ENCODE measurements around the gene P3H2.
"Not testable (repeated sequence)": the region's sequence is repeated elsewhere in the genome, so short reads cannot be mapped to it uniquely, and the experiment has no call there.

Gene P3H2, protein sequence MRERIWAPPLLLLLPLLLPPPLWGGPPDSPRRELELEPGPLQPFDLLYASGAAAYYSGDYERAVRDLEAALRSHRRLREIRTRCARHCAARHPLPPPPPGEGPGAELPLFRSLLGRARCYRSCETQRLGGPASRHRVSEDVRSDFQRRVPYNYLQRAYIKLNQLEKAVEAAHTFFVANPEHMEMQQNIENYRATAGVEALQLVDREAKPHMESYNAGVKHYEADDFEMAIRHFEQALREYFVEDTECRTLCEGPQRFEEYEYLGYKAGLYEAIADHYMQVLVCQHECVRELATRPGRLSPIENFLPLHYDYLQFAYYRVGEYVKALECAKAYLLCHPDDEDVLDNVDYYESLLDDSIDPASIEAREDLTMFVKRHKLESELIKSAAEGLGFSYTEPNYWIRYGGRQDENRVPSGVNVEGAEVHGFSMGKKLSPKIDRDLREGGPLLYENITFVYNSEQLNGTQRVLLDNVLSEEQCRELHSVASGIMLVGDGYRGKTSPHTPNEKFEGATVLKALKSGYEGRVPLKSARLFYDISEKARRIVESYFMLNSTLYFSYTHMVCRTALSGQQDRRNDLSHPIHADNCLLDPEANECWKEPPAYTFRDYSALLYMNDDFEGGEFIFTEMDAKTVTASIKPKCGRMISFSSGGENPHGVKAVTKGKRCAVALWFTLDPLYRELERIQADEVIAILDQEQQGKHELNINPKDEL
- total RNA-seq = 0 to 0.91 (median 0.13) reads per million in 4 experiments

DNA sequence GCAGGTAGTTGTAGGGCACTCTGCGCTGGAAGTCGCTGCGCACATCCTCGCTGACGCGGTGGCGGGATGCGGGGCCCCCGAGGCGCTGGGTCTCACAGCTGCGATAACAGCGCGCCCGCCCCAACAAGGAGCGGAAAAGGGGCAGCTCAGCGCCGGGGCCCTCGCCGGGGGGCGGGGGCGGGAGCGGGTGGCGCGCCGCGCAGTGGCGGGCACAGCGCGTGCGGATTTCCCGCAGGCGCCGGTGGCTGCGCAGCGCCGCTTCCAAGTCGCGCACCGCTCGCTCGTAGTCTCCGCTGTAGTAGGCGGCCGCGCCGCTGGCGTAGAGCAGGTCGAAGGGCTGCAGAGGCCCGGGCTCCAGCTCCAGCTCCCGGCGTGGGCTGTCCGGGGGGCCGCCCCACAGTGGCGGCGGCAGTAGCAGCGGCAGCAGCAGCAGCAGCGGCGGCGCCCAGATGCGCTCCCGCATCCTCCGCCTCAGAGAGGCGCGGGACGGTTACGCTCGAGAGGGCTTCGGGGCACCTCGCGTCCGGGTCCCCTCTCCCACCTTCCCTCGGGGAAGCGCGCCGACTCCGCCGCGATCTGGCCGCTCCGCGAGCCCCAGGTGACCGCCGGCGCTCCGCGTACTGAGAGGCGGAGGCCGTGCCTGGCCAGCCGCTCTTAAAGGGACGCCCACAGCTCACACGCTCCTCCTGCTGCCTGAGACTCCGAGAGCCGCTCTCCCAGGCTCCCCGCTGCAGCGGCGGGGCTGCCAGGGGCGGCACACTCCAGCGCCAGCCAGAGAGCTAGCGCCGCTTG lies at the start of gene P3H2:
TSS of gene P3H2 (minus strand) at position 629 of the 792 bp plus-strand sequence. CDS start at position 463, 166 bp downstream.
- DNase-seq = no peak

DNA sequence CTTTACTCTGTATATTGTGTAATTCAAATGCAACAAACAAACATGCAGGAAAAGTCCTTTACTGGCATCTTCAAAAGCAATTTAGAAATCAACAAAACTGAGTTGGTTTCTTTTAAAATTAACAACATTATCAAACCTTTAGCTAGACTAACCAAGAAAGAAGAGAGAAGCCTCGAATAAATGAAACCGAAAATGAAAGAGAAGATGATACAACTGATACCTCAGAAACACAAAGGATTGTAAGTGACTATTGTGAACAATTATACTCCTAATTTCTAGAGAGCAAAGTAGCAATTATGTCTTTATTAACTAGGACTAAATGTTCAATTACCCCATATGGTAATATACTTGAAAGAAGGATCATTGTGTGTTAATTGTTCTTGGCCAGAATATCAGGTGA lies 49.2 kb upstream of the P3H2 start:
- no peak for DNase-seq

DNA sequence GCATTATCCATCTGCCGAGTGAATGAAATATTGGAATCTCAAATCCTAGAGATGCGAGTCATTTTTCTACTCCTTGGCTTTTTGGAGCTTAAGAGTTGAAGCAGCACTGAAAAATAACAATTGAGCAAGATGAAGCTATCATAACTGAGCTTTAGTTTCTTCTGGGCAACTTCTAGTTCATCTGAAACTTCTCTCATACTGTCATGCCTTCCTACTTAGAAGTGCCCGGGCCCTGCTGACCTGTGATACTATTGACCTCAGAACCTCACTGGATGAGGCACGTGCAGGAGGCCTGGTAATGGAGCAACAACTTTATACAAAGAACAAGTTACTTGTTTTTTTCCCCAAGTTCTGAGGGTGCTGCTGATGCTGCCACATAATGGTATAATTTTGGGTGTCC lies 48.5 kb upstream of the P3H2 start:
- no peak for DNase-seq

DNA sequence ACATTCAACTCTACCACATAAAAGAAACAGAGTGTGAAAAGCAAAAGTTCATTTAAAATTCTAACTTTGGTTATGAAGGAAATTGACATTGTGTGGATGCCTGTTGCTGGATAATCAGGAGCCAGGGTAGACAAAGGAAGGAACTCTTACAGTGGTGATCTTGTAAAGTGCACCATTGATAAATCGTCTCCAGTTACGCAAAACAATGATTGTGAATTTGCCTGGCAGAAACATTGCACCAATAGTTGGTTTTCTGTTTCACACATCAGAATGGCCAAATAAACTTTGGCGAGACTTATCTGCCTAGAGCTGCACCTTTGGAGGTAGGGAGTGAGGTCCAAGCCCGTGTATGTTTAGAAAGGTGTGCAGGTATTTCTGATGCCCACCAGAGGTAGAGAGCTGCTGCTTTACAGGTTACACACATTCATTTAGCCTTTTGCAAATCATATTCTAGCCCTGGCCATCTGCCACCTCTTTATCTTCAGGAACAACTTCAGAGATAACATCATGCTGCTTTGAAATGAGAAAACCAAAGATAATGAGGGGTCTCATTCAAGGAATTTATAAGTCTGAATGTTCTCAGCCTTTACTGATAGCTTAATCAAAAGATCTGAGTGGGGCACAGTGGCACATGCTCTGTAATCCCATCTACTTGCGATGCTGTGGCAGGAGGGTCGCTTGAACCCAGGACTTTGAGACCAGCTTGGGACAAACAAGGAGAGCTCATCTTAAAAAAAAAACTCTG lies 47.4 kb upstream of the P3H2 start:
- no peak for DNase-seq

DNA sequence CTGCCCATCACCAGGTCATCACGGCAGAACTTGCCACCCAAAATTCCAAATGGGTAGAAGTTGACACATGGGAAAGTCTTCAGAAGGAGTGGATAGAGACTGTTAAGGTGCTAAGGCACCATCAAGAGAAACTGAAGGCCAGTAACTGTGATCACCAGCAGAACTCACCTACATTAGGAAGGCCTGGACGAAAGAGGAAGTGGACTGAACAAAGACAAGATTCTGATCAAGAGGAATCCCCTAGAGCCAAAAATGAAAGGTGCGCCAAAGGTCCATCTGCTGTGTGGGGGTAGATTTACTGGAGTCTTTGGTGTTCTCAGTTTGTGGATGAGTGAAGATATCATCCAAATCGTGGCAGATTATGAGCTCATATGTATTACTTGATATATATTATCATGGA lies 46.3 kb upstream of the P3H2 start:
- DNase-seq = no peak

DNA sequence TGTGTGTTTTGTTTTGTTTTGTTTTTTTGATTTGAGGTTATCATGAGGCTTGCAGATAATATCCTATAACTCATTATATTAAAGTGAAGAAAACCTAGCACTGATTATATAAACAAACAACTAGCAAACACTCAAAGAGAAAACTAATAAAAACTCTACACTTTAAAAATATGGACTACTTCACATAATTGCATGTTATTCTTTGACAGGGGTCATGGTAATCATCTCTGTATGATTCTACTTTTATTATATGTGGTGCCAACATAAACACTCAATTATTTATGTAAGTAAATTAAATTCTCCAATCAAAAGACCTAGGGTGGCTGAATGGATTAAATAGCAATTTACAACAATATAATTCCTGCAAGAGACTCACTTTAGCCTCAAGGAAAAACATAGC lies 44.6 kb upstream of the P3H2 start:
- no peak for DNase-seq

DNA sequence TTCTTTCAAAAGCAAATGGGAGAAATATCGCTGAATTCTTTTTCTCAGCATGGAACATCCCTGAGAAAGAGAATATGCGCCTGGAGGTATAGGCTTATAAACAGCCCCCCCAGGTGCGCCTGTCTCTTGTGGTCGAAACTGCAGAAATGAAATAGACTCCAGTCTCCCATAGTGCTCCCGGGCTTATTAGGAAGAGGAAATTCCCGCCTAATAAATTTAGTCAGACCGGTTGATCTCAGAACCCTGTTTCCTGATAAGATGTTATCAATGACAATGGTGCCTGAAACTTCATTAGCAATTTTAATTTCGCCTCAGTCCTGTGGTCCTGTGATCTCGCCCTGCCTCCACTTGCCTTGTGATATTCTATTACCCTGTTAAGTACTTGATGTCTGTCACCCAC lies 41.3 kb upstream of the P3H2 start:
- DNase-seq = not testable (repeated sequence)

DNA sequence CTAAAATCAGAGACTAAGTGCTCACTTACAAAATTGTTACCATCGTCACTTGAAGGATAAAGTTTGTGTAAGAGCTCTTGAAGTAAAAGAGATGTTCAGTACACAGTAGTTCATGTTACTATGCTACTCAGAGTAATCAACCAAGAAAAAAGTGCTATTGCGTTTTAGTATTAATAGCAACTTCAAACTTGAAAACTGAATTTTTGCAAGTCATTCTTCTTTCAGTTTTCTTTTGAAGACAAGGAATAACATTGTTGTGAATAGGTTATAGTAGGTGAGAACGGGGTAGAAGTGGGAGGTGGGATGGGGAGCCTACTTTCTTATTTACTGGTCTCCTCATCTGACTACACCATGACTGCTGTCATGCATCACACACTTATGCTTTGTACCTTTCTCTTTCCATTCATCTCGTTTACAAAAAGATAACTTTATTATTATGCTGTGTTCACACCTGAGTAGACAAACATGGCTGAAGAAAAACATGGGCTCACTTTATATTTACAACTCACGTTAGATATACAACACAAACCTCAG lies 39.3 kb upstream of the P3H2 start:
- DNase-seq = no peak

DNA sequence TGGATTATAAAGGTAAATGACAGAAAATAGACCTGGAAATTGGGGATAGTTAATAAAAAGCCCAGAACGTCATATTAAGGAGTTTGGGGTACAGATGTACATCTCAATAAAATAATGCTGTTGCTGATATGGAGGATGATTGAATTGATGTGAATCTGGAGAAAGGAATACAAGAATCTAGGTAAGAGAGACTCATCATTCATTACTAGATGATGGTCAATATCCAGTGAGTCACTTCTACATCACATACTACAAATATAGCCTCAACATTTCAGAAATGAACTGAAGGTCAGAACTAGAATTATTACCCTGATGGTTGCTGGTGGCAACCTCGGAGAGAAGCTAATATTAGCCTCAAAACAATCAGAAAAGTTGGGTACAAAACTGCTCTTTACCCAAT lies 37.6 kb upstream of the P3H2 start:
- DNase-seq = no peak

DNA sequence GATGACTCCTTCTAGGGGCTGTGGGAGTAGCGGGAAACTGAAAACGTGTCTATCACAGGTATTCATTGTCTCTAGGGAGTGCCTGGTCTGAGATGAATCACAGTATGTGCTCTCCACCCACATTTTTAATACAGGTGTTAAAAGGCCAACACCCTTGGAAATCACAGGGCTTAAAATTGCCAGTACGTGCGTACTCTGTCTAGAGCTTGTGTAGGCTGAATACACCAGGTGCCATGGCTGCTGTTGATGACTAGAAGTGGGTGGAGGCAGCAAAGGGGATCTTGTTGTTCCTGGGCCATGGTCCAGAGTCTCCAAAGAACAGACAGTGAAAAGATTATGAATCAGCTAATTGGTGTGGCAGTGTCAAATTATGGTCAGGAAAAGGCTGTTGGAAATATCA lies 35.1 kb upstream of the P3H2 start:
- no peak for DNase-seq

DNA sequence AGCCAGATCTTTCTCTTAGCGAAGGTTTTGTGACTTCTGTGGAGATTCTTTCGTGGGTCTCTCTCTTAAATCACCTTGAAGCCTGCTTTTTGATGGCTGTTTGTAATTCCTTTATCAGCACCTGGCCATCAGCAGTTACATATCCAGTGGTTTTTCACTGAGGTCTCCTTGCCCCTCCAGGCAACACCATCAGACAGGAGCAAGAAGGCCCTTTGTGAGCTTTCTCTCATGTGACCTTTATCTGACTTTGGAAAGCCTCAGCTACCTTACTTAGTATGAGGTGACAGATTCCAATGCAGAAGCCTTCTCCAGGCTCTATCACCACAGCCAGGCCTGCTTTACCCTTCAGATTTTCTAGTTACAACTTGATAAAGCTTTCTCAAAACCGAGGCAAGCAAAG lies 30.0 kb upstream of the P3H2 start:
- no peak for DNase-seq

DNA sequence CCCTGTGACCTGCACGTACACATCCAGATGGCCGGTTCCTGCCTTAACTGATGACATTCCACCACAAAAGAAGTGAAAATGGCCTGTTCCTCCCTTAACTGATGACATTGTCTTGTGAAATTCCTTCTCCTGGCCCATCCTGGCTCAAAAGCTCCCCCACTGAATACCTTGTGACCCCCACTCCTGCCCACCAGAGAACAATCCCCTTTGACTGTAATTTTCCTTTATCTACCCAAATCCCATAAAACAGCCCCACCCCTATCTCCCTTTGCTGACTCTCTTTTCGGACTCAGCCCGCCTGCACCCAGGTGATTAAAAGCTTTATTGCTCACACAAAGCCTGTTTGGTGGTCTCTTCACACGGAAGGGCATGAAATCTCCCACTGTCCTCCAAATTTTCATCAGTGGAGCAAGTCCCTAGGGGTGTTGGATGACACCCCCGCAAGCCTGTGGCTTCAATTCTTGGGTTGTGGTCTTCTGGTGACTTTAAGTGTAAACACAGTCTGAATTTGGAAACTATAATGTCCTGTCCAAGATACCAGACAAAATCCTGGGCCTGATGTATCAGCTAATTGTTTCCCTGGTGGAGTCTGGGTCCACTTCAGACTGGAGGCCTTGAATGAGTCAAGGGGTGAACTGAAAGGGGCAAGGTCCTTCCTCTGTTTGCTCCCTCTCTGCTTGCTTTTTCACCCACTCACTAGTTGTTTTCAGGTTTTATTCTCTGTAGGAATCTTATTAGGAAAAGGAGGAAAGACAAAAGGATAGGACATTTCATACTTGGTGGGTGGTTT lies 29.3 kb upstream of the P3H2 start:
- DNase-seq = not testable (repeated sequence)

DNA sequence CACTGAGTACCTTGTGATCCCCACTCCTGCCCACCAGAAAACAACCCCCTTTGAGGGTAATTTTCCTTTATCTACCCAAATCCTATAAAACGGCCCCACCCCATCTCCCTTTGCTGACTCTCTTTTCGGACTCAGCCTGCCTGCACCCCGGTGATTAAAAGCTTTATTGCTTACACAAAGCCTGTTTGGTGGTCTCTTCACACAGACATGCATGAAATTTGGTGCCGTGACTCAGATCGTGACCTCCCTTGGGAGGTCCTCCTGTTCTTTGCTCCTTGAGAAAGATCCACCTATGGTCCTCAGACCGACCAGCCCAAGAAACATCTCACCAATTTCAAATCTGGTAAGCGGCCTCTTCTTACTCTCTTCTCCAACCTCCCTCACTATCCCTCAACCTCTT lies 24.1 kb upstream of the P3H2 start:
- not testable (repeated sequence) for DNase-seq

DNA sequence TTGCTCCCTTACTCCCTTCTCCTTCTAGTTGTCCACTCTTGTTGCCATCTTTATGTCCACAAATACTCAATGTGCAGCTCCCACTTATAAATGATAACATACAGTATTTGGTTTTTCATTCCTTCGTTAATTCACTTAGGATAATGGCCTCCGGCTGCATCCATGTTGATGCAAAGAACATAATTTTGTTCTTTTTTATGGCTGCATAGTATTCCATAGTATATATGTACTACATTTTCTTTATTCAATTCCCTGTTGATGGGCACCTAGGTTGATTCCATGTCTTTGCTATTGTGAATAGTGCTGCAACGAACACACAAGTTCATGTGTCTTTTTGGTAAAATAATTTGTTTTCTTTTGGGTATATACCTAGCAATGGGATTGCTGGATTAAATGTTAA lies 21.3 kb upstream of the P3H2 start:
- DNase-seq = no peak

DNA sequence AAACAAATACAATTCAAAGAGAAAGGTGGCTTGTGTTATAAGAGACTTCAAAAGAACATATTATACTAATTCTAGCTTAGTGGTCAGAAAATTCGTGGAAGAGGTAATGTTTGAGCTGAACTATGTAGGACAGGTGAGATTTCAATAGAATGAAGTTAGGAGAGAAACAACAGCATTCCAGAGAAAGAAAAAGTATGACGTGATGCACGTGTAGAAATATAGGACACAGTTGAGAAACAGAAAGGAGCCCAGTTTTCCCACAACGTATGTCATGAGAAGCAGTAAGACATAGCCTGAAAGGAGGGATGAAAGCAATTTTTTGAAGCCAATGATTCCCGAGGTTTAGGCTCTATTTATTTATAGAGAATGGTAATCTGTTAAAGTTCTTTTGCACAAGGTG lies 18.7 kb upstream of the P3H2 start:
- no peak for DNase-seq

DNA sequence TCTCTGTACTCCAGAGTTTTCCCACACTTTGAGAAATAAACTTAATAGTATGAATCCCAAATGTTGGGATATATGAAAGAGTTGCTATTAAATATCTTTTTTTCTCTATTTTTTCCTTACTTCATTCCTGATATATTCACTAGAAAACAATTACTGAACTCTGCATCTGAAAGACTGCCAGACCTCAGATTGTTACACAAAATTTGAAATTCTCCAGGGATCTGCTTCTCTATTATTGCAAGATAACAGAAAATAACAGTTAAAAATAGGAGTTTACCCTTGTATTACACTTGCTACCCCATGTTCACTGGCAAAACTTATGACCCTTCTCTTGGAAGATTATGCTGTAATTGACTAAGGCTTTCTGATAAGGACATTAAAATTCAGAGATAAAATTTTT lies 11.7 kb upstream of the P3H2 start:
- no peak for DNase-seq

DNA sequence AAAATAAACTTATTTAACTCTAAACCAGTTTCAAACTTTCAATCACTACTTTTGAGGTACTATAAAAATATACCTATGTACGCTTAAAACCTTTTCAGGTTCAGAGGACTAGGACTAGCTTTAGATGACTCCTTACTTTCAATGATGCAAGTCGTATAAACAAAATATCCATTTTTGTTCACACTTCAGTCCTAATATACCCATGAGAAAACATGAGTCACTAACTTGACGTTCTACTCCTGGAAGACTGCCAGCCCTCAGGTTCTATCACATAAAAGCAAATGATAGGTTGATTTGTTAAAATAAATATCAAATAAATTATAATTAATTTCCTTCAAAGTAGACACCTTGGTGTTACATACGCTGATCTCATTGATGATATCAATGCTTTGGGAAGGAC lies 10.6 kb upstream of the P3H2 start:
- DNase-seq = no peak

DNA sequence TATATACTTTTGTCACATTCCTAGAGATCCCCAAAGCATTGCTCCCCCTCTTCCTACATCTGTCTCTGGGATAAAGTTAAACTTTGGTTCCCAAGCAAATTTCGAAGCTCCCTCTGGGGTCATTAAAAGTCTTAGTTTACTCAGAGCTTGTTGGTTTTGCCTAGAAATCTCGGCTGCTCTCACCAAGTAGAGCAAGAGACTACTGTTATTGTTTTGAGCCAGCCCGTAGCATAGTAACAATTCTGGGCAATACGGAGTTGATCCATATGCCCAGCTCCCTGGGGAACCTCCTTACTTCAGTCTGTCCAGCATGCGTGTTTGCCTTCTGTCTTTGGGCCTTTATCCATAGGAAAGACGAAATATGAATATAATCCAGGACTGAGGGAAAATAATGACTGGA lies 10.0 kb upstream of the P3H2 start:
- DNase-seq = no peak

DNA sequence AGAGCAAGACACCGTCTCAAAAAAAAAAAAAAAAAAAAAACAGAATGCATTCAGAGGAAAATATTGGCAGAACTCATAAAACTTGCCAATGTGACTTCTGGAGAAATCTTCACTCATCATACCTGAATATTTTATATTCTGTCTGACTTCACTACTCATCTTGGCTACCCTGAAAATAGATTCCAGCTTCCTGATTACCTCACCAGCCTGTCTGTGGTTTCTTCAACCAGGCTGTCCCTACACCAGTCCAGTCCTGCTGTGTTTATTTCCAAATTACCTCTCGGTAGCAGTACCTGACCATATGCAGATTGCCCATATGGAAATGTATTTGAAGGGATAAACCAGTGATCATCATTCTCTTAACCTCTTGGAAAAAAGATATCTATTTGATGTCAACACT lies 9.3 kb upstream of the P3H2 start:
- no peak for DNase-seq

DNA sequence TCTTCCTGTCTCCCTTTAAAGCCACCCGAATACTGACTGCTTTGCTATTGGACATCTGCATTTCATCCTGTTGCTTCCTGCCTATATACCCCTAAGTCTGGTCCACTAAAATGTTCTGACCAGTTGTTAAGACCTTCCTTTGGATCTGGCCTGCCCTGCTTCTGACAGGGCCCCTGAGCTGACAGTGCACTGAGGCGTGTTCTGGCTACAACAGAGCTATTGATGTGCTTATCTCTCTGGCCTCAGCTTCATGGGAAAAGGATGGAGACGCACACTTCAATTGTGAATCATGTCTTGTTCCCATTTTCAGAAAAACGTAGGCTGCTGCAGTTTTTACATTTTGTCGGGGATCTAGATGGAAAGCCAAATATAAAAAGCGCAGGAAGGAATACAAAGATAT lies 7.1 kb upstream of the P3H2 start:
- DNase-seq = no peak

DNA sequence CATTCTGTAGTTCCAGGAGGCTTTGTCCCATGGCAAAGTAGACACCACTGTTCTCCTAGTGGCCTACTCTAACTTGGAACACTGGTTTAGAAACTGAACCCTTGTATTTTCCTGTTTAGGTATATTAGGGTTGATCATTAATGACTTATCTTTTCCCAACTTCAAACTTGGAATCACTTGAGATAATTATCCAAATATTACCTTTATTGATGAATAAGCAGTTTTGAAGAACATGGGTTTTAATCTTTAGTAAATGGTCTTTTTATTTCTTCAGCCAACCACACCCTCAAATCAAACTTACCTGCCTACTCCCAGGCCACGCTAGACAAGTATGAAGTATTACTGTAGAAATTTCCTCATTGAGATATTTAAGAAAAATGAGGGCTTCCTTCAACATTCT lies 6.5 kb upstream of the P3H2 start:
- no peak for DNase-seq

Data from effector CD8-positive, alpha-beta T cell (primary cell).